ENCODE measurements around the gene ANGPTL7. TPM values are rescaled to one million over a fixed set of nuclear protein-coding genes. Genes with fewer than 3 reads are reported as not detected.

ANGPTL7 gene
- polyA plus RNA-seq, 1 experiment = not detected

DNA sequence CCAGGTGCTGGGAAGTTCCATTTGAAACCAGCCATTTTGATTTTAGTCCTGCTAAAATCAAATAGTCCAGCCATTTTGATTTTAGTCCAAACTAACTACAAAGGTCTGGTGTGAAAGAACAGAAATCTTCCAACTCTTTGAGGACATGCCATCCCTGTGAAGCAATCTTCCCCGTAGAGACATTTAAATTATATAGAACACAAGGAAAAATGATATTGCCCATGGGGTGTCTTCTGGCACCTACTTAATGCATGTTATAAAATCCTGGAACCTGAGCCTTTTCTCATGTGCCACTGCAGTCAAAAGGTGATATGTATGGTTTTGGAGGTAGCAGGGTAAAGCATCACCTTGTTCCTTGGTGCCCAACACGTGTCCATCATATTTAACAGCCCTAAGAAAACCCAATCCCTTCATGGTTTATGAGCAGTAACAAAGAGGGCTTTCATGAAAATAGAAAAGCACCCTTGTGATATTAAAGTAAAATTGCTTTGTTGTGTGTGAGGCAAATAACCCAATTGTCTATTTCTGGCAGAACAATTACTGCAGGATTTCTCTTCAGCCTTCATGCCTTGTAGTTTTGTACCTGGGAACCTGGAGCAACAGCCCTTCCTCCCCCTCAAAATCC lies 26.3 kb downstream of the ANGPTL7 start:
- H3K4me3 ChIP-seq (ENCODE audit: low read depth, low read length) = no peak overlapping the region
- ChIA-PET POLR2A (interaction anchor here (0.6 kb wide), 1 partner anchor 183 kb away, joined by 8 read pairs; no protein-coding TSS in a partner anchor), CTCF (interaction anchor here (0.6 to 3.9 kb wide), 3 partner anchors 23 to 178 kb away, joined by 3 to 23 read pairs (median 6); no protein-coding TSS in a partner anchor)
- no peaks in the 10 kb centered on the region for H3K27me3 ChIP-seq (ENCODE audit: control insufficient read depth, insufficient read depth, low read length)
- no peak for DNase-seq (ENCODE audit: low read depth, low spot score)
- H3K9me3 ChIP-seq (ENCODE audit: control insufficient read depth, insufficient read depth, low read length) = no peaks in the 10 kb centered on the region
- no peak overlapping the region for H3K27ac ChIP-seq (ENCODE audit: low read depth, low read length)
- TF ChIP-seq, protein P1, sequence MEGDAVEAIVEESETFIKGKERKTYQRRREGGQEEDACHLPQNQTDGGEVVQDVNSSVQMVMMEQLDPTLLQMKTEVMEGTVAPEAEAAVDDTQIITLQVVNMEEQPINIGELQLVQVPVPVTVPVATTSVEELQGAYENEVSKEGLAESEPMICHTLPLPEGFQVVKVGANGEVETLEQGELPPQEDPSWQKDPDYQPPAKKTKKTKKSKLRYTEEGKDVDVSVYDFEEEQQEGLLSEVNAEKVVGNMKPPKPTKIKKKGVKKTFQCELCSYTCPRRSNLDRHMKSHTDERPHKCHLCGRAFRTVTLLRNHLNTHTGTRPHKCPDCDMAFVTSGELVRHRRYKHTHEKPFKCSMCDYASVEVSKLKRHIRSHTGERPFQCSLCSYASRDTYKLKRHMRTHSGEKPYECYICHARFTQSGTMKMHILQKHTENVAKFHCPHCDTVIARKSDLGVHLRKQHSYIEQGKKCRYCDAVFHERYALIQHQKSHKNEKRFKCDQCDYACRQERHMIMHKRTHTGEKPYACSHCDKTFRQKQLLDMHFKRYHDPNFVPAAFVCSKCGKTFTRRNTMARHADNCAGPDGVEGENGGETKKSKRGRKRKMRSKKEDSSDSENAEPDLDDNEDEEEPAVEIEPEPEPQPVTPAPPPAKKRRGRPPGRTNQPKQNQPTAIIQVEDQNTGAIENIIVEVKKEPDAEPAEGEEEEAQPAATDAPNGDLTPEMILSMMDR (IDR thresholded peaks at IDR 0.05; ENCODE audit: low read depth, low read length) = no peak

DNA sequence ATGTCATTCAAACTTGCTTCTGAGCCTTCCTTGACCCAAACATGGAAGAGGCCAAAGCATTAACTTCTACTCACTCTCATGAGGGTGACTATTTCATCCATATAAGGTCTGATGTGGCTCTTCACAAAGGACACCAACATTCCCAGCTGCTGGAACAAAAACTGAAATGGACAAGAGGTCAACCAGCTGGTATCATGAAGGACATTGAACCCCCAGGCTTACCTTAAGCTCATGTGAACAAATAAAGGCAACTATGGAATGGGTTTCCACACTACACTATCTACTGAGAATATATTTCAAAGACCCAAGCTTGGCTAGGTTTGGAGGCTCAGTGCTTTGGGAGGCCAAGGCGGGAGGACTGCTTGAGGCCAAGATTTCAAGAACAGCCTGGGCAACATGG lies 26.9 kb downstream of the ANGPTL7 start:
- DNase-seq (ENCODE audit: low read depth, low spot score) = no peak
- POLR2A ChIA-PET = interaction anchor here (0.6 kb wide), 1 partner anchor 183 kb away, joined by 8 read pairs; no protein-coding TSS in a partner anchor
- no peak overlapping the region for H3K4me3 ChIP-seq (ENCODE audit: low read depth, low read length)
- CTCF ChIA-PET = interaction anchor here (3.9 kb wide), 1 partner anchor 26 kb away, joined by 23 read pairs; no protein-coding TSS in a partner anchor
- TF ChIP-seq, protein P1 (IDR thresholded peaks at IDR 0.05; ENCODE audit: low read depth, low read length) = no peak
- H3K27ac ChIP-seq (ENCODE audit: low read depth, low read length) = no peak overlapping the region
- H3K27me3 ChIP-seq (ENCODE audit: control insufficient read depth, insufficient read depth, low read length) = no peaks in the 10 kb centered on the region
- H3K9me3 ChIP-seq (ENCODE audit: control insufficient read depth, insufficient read depth, low read length) = no peaks in the 10 kb centered on the region

DNA sequence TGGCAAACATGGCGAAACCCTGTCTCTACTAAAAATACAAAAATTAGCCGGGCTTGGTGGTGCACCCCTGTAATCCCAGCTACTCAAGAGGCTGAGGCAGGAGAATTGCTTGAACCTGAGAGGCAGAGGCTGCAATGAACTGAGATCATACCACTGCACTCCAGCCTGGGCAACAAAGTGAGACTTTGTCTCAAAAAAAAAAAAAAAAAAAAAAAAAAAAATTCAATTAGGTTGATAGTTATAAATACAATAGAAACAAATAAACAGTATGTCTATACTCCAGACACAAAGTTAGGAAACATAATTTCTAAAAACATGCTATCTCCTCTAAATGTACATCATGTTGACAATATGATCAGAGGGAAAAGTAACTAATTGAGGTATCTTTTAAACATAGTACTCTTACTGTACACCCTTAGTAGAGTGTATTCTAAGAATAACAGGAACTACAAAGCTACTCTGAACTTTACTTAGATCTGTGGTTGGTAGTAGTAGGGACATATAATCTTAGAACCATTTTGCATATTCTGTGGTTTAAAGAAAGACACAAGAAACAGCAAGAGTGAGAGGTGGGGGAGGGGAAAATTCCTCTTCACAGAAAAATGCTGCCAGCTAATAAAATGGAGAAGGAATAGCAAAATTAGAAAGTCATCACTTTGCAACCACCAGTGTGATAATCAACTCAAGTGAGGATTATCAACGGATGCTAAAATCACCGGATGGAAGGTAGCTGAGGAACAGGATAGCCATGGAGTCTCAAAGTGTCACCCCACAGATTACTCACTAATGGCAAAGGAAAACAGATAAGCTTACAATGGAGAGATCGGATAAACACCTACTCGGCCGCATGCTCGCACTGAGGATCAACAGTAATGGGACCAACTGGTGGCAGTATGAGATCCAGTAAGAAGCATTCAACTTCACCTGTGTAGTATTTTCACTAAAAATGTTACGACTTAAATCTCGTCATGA lies 38.2 kb downstream of the ANGPTL7 start:
- H3K9me3 ChIP-seq (ENCODE audit: control insufficient read depth, insufficient read depth, low read length) = no peaks in the 10 kb centered on the region
- no peak overlapping the region for H3K4me3 ChIP-seq (ENCODE audit: low read depth, low read length)
- H3K27me3 ChIP-seq (ENCODE audit: control insufficient read depth, insufficient read depth, low read length) = no peaks in the 10 kb centered on the region
- POLR2A ChIA-PET = no interaction called here
- H3K27ac ChIP-seq (ENCODE audit: low read depth, low read length) = no peak overlapping the region
- TF ChIP-seq, protein P1 (IDR thresholded peaks at IDR 0.05; ENCODE audit: low read depth, low read length) = no peak
- DNase-seq (ENCODE audit: low read depth, low spot score) = no peak
- CTCF ChIA-PET = interaction anchor here (2.5 kb wide), 1 partner anchor 14 kb away, joined by 21 read pairs; no protein-coding TSS in a partner anchor

DNA sequence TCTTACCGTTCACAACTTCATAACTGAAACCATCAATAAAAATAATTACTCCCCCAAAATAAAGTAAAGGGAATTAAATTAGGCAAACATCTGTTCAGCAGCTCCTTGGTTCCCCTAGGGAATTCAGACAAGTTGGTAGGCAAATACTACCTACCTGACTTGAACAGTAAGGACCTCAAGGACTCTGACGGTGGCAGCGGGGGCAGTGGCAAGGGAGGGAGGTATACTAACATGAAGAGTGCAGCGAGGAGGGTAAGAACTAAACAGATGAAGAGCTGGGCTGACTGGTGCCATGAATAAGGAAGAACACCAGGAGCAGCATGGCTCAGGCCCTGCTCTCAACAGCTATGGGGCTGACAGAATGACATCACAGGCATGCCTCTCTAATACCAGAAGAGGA lies 40.0 kb downstream of the ANGPTL7 start:
- TF ChIP-seq, protein P1 (IDR thresholded peaks at IDR 0.05; ENCODE audit: low read depth, low read length) = no peak
- Histone ChIP-seq H3K27ac (ENCODE audit: low read depth, low read length) (no peak overlapping the region), H3K4me3 (ENCODE audit: low read depth, low read length) (no peak overlapping the region), H3K9me3 (ENCODE audit: control insufficient read depth, insufficient read depth, low read length) (no peaks in the 10 kb centered on the region), H3K27me3 (ENCODE audit: control insufficient read depth, insufficient read depth, low read length) (no peaks in the 10 kb centered on the region)
- no peak for DNase-seq (ENCODE audit: low read depth, low spot score)
- ChIA-PET CTCF (interaction anchor here (1.3 to 2.1 kb wide), 2 partner anchors 13 to 414 kb away, joined by 5 to 10 read pairs; no protein-coding TSS in a partner anchor), POLR2A (no interaction called here)
